Hepatocyte (in vitro differentiated cells): ENCODE measurements around the gene SMIM35.

ENCODE experiments used
- EZH2 ChIP-seq: fragments of 200-600 bp; sonication (generic); IDR thresholded peaks from 2 replicates; pipeline ENCODE4 v1.6.1; 2016; ENCODE audit warnings: antibody characterized with exemption, mild to moderate bottlenecking, borderline replicate concordance
- TF ChIP-seq, protein P1 (sequence below): fragments of 200-600 bp; sonication (generic); IDR thresholded peaks from 2 replicates; pipeline ENCODE4 v1.5.1; 2016; ENCODE audit warnings: antibody characterized with exemption, mild to moderate bottlenecking; ENCODE audit not compliant: poor library complexity

DNA sequence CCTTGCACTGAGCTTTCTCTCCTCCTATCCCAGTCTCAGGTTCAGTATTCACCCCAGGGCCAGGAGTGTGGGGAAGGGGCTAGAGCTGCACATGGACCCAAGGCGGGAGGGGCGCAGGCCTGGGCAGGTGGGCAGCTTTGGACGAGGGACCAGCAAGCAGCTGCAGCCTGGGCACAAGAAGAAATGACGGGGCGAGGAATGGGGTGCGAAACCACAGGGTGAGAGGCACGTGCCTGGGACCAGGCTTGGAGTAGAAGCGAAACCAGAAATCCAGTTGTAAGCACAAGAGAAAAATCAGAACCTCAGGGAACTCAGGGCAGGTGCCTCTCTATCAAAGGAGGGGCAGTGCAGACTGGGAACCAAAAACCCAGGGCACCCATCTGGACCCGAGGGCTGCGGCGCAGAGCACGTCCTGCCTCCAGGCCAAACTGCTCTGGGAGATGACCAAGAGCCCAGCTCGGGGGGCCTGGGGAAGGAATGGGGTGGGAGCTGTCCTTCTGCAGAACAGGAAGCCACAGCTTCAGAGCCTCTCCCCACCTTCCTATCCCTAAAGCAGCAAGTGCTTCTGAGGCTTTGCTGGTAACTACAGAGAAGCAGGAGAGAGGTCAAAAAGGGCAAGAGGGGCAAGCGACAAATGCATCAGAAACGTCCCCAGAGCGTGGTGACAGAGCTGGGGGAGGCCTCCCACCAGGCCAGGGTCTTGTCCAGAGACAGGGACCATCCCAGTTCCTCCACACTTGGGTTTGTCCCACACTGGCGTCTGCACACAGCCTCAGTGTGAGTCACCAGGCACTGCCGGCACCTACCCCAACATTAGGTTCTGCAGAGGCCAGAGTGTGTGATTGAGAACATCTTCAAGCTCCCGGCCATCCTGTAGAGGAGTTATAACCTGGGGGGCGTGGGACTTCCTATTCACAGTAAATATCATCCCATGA lies 28.2 kb downstream of the SMIM35 start:
- TF ChIP-seq, protein P1, sequence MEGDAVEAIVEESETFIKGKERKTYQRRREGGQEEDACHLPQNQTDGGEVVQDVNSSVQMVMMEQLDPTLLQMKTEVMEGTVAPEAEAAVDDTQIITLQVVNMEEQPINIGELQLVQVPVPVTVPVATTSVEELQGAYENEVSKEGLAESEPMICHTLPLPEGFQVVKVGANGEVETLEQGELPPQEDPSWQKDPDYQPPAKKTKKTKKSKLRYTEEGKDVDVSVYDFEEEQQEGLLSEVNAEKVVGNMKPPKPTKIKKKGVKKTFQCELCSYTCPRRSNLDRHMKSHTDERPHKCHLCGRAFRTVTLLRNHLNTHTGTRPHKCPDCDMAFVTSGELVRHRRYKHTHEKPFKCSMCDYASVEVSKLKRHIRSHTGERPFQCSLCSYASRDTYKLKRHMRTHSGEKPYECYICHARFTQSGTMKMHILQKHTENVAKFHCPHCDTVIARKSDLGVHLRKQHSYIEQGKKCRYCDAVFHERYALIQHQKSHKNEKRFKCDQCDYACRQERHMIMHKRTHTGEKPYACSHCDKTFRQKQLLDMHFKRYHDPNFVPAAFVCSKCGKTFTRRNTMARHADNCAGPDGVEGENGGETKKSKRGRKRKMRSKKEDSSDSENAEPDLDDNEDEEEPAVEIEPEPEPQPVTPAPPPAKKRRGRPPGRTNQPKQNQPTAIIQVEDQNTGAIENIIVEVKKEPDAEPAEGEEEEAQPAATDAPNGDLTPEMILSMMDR: no peak
- no peak for TF ChIP-seq EZH2
